Calu3 (cell line): ENCODE measurements around the gene NCOA1. TPM values are rescaled to one million over a fixed set of nuclear protein-coding genes. Genes with fewer than 3 reads are reported as not detected.
"Not testable (repeated sequence)": the region's sequence is repeated elsewhere in the genome, so short reads cannot be mapped to it uniquely, and the experiment has no call there.

Experiments used
- BruUV-seq: library from RNA; stranded (reverse); fragments of 400-500 nt; replicated peaks from 2 replicates; lab custom pipeline; 2021; lab: Mats Ljungman, UMichigan
- CTCF ChIA-PET: fragments of 300-600 bp; sonication (Branson Sonifier 250); formaldehyde crosslinking; loops from one replicate; lab custom pipeline; 2022; ENCODE audit warnings: antibody characterized with exemption; lab: Charles Lee
- DNase-seq: peaks from one replicate; pipeline ENCODE4 v3.0.0; 2022
- H3K27ac Mint-ChIP-seq: one replicate; pipeline ENCODE4 v1.8.0; 2022; ENCODE audit warnings: mixed read lengths; ENCODE audit not compliant: unreplicated experiment
- H3K27me3 Mint-ChIP-seq: one replicate; pipeline ENCODE4 v1.8.0; 2022; ENCODE audit warnings: mixed read lengths; ENCODE audit not compliant: unreplicated experiment
- H3K36me3 Mint-ChIP-seq: one replicate; pipeline ENCODE4 v1.8.0; 2022; ENCODE audit warnings: mild to moderate bottlenecking, moderate library complexity, mixed read lengths; ENCODE audit not compliant: insufficient read depth, unreplicated experiment
- H3K4me1 Mint-ChIP-seq: one replicate; pipeline ENCODE4 v1.8.0; 2022; ENCODE audit warnings: mild to moderate bottlenecking, low read depth, mixed read lengths; ENCODE audit not compliant: unreplicated experiment
- H3K4me3 Mint-ChIP-seq: one replicate; pipeline ENCODE4 v1.8.0; 2022; ENCODE audit warnings: mild to moderate bottlenecking, low read depth, moderate library complexity, mixed read lengths; ENCODE audit not compliant: unreplicated experiment
- H3K9me3 Mint-ChIP-seq: one replicate; pipeline ENCODE4 v1.8.0; 2022; ENCODE audit warnings: low read depth, mixed read lengths; ENCODE audit not compliant: unreplicated experiment
- intact Hi-C: fragments of 100-400 bp; cut with micrococcal nuclease; formaldehyde crosslinking; loops from one replicate; pipeline ENCODE4 v1.10.0; 2022; ENCODE audit not compliant: unreplicated experiment
- total RNA-seq: library from RNA; stranded (reverse); gene quantifications from 2 replicates; pipeline ENCODE4 v1.2.3, GENCODE V29; 2022
- TF ChIP-seq, protein P1 (sequence below): fragments of 200-600 bp; IDR thresholded peaks from one replicate; pipeline ENCODE4 v1.8.0; 2022; ENCODE audit warnings: antibody characterized with exemption; ENCODE audit not compliant: unreplicated experiment

NCOA1 gene
- total RNA-seq, 1 experiment from 2014 or later = 14.8 TPM

DNA sequence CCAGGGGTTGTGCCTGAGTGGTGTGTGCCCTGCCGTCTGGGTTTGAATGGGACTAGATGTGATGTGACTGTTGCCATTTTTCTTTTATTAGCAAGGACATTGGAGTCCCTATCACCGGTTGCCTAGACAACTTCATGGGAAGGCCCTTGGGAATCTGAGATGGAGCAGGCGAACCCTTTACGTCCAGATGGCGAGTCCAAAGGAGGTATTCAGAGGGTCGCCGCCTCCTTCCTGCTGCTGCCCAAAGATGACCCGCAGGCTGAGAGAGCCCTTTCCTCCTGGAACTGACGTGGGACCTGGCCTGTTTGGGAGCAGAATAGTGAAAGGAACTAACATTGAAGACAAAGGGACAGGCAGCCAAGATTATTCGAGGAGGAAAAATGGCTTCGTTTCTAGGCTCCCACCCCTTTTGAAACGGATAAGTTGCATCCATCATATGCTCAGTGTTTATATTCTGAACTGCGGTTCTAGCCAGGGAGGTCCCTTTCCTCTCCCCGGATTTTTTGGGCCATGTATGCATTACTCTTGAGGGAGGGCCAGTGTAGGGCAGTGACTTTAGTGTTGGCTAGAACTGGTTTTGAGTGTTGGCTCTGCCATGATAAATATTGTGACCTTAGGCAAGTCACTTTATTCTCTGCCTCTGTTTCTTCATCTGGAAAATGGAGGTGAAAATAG, 302.8 kb downstream of the NCOA1 start:
- Mint-ChIP-seq H3K27ac (peak overlapping the region; percentile 93), H3K9me3 (no peaks in the 10 kb centered on the region), H3K4me3 (peak overlapping the region; percentile 83), H3K4me1 (peaks cover 35% of the 10 kb centered on the region), H3K27me3 (no peaks in the 10 kb centered on the region), H3K36me3 (peaks cover 47% of the 10 kb centered on the region)
- TF ChIP-seq, protein P1, sequence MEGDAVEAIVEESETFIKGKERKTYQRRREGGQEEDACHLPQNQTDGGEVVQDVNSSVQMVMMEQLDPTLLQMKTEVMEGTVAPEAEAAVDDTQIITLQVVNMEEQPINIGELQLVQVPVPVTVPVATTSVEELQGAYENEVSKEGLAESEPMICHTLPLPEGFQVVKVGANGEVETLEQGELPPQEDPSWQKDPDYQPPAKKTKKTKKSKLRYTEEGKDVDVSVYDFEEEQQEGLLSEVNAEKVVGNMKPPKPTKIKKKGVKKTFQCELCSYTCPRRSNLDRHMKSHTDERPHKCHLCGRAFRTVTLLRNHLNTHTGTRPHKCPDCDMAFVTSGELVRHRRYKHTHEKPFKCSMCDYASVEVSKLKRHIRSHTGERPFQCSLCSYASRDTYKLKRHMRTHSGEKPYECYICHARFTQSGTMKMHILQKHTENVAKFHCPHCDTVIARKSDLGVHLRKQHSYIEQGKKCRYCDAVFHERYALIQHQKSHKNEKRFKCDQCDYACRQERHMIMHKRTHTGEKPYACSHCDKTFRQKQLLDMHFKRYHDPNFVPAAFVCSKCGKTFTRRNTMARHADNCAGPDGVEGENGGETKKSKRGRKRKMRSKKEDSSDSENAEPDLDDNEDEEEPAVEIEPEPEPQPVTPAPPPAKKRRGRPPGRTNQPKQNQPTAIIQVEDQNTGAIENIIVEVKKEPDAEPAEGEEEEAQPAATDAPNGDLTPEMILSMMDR = no peak
- CTCF ChIA-PET = interaction anchor here (1.5 kb wide), 1 partner anchor 371 kb away, joined by 8 read pairs; no protein-coding TSS in a partner anchor
- BruUV-seq = TSS peak; percentile 79
- intact Hi-C loops = no loop called here
- DNase-seq = no peak

DNA sequence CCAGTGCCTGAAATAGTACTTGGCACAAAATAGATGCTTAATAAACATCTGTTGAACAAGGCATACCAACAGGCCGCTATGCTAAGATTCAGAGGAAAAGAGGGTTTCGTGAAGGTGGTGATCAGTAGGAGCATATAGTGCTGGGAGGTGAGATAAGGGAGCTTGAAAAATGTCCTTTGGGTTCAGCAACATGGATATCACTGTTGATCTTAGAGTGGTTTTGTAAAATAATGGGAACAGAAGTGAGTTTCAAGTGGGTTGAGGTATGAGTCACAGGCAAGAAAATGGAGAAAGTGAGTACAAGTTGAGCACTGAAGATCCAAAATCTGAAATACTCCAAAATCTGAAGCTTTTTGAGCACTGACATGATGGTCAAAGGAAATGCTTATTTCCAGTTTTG, 306.6 kb downstream of the NCOA1 start:
- BruUV-seq = no TSS peak
- H3K9me3 Mint-ChIP-seq = no peaks in the 10 kb centered on the region
- intact Hi-C loops = no loop called here

GRCh38 chr2:24800487-24800886, 309.4 kb downstream of the NCOA1 start:
- intact Hi-C loops, H3K9me3 Mint-ChIP-seq, H3K27ac Mint-ChIP-seq, H3K4me3 Mint-ChIP-seq, DNase-seq, BruUV-seq, H3K27me3 Mint-ChIP-seq, CTCF ChIA-PET: not testable (repeated sequence)
- H3K36me3 Mint-ChIP-seq = peaks cover 18% of the 10 kb centered on the region
- H3K4me1 Mint-ChIP-seq = peaks cover 17% of the 10 kb centered on the region

More for the DNA sequence above, 306.6 kb downstream of the NCOA1 start:
- H3K4me3 Mint-ChIP-seq = no peak overlapping the region
- CTCF ChIA-PET = no interaction called here
- H3K4me1 Mint-ChIP-seq = peaks cover 29% of the 10 kb centered on the region
- DNase-seq = no peak
- peaks cover 43% of the 10 kb centered on the region for H3K36me3 Mint-ChIP-seq
- no peaks in the 10 kb centered on the region for H3K27me3 Mint-ChIP-seq
- TF ChIP-seq, protein P1 = no peak
- H3K27ac Mint-ChIP-seq = peak overlapping the region; percentile 7

GRCh38 chr2:24805811-24806660, 315.0 kb downstream of the NCOA1 start:
- BruUV-seq, H3K36me3 Mint-ChIP-seq, CTCF ChIA-PET, H3K4me1 Mint-ChIP-seq, H3K27me3 Mint-ChIP-seq, H3K9me3 Mint-ChIP-seq, H3K4me3 Mint-ChIP-seq, intact Hi-C loops, DNase-seq: not testable (repeated sequence)
- H3K27ac Mint-ChIP-seq = peak overlapping the region; percentile 9

DNA sequence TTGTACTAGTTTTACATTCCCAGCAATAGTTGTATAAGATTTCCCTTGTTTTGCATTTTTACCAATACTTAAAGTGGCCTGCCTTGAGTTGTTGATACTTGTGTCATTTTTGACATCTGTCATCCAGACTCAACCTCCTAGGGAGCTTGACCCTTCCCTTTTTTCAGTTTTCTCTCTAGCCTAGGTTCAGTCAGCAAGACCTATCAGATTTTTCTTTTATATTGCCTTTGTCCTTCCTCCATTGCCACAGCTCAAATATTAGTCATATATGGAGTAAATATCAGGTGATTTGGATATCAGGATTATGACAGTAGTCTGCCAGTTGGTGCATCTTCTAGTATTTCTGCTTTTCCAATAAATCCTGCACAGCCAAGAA, 315.6 kb downstream of the NCOA1 start:
- CTCF ChIA-PET = interaction anchor here (1.0 kb wide), 1 partner anchor 14 kb away, joined by 4 read pairs; the partner anchor contains the start of genes CENPO and PTRHD1
- no TSS peak for BruUV-seq
- H3K4me3 Mint-ChIP-seq = no peak overlapping the region
- H3K36me3 Mint-ChIP-seq = peaks cover 11% of the 10 kb centered on the region
- DNase-seq = no peak
- no peaks in the 10 kb centered on the region for H3K27me3 Mint-ChIP-seq
- intact Hi-C loops = no loop called here
- H3K27ac Mint-ChIP-seq = peak overlapping the region; percentile 9
- H3K4me1 Mint-ChIP-seq = peaks cover 9% of the 10 kb centered on the region
- TF ChIP-seq, protein P1 = no peak
- H3K9me3 Mint-ChIP-seq = peaks cover 3% of the 10 kb centered on the region
